ENCODE data around the gene COG5. TPM values are rescaled to one million over a fixed set of nuclear protein-coding genes. Genes with fewer than 3 reads are reported as not detected.

The COG5 gene
- 47.5 TPM for total RNA-seq (2013)
- polyA plus RNA-seq, result 10 to 100 TPM; 12.7 to 29.0 (median 28.1) TPM
- 19.7 and 29.6 TPM in 2 replicates for polyA minus RNA-seq
- total RNA-seq, result 13.8 to 83.3 (median 61.9) reads per million in 11 experiments

DNA sequence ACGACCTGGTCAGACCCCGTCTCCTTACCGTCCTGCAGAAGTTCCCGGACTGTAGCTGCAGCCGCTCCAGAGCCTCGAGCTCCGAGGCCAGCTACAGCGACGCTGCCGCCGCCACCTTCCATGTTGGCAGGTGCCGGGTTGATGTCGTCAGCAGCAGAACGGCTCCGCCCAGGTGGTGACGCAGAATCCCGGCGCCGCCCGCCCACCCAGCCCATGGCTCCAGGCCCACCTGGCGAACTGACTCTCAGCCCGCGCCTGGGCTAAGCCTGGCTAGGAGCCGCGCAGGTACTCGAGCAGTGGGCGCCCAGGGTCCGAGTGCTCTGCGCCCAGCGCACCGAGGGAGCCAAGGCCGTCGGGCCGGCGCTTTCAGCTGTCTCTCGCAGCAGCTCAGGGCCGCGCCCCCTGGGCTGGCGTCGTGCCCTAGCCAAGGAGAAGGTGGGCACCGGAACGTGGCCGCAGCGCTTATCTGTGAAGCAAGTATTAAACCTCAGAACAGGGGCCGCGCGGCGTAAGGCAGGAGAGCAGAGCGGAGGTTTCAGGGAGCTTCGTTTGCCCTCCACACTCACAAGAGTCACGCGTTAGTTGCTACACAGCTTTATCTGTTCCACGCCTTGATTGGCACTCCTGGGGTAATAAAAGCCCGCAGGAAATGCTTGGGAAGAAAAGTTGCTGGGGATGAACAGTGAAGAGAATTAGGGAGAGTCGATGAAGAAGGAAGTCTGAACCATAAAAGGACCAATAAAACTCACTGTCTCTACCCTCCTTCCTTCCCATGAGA, at the start of gene COG5, which contains the start of gene DUS4L:
COG5 (minus strand) TSS at position 146 of the 778 bp plus-strand sequence; CDS start at position 122, 24 bp downstream.
DUS4L (plus strand) TSS at position 197 of the 778 bp plus-strand sequence. CDS start 3,100 bp downstream, outside the sequence.
- Histone ChIP-seq H3K9ac (ENCODE audit: insufficient read depth, low read length, poor library complexity, severe bottlenecking) (peak within 1 kb of the TSS; percentile 90), H4K20me1 (ENCODE audit: insufficient read depth, low read length) (peaks cover 6% of the 10 kb centered on the region), H3K4me3 (replicated peaks in 1 of 3; ENCODE audit: low read depth in 2 of 3, low read length in 3 of 3) (peak within 1 kb of the TSS; percentile 88 to 99 (median 93)), H3K4me2 (replicated peaks; ENCODE audit: extremely low read depth, low read length, poor library complexity, severe bottlenecking) (peak within 1 kb of the TSS; percentile 84), H2AFZ (ENCODE audit: insufficient read depth, low read depth, low read length, poor library complexity, severe bottlenecking) (peak within 1 kb of the TSS; percentile 98), H3K27me3 (ENCODE audit: control insufficient read depth in 2 of 2, insufficient read depth in 2 of 2, low read length in 2 of 2) (no peaks in the 10 kb centered on the region), H3K36me3 (replicated peaks in 1 of 2; ENCODE audit: control insufficient read depth in 1 of 2, insufficient read depth in 2 of 2, low read length in 2 of 2) (no peaks in the 10 kb centered on the region), H3K79me2 (ENCODE audit: insufficient read depth, low read length) (peaks cover 55% of the 10 kb centered on the region), H3K4me1 (ENCODE audit: control insufficient read depth in 1 of 2, insufficient read depth in 2 of 2, low read length in 2 of 2) (peaks cover 25 to 38% of the 10 kb centered on the region in 2 donors), H3K27ac (ENCODE audit: low read depth in 1 of 2, low read length in 2 of 2) (peak within 1 kb of the TSS; percentile 84 to 98), H3K9me3 (replicated peaks in 1 of 2; ENCODE audit: control insufficient read depth in 1 of 2, insufficient read depth in 1 of 2, low read length in 2 of 2) (no peaks in the 10 kb centered on the region)
- under 1% methylated on average over 40 of the region's 55 CpGs for WGBS (ENCODE audit: insufficient coverage)
- H3K27me3 Mint-ChIP-seq (ENCODE audit: low read depth in 3 of 3), result no peaks in the 10 kb centered on the region
- intact Hi-C loops (cut with micrococcal nuclease), result loop anchor here (10.0 kb wide), 3 partner anchors 181 to 1689 kb away; partner anchors contain the start of genes ATXN7L1 (in 1 of the 2), CBLL1 (in 1 of the 2) and DLD (in 1 of the 2)
- H3K9me3 Mint-ChIP-seq, result no peaks in the 10 kb centered on the region
- TF ChIP-seq, protein P1, sequence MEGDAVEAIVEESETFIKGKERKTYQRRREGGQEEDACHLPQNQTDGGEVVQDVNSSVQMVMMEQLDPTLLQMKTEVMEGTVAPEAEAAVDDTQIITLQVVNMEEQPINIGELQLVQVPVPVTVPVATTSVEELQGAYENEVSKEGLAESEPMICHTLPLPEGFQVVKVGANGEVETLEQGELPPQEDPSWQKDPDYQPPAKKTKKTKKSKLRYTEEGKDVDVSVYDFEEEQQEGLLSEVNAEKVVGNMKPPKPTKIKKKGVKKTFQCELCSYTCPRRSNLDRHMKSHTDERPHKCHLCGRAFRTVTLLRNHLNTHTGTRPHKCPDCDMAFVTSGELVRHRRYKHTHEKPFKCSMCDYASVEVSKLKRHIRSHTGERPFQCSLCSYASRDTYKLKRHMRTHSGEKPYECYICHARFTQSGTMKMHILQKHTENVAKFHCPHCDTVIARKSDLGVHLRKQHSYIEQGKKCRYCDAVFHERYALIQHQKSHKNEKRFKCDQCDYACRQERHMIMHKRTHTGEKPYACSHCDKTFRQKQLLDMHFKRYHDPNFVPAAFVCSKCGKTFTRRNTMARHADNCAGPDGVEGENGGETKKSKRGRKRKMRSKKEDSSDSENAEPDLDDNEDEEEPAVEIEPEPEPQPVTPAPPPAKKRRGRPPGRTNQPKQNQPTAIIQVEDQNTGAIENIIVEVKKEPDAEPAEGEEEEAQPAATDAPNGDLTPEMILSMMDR (IDR thresholded peaks at IDR 0.05), result no peak
- H3K4me1 Mint-ChIP-seq, result peaks cover 41% of the 10 kb centered on the region
- peak; percentile 73 to 79 (median 78) for DNase-seq
- H3K36me3 Mint-ChIP-seq, result peaks cover 3 to 10% of the 10 kb centered on the region in 2 donors
- peak within 1 kb of the TSS; percentile 89 to 91 for H3K4me3 Mint-ChIP-seq
- H3K27ac Mint-ChIP-seq, result peak within 1 kb of the TSS; percentile 91 to 98 (median 95)

DNA sequence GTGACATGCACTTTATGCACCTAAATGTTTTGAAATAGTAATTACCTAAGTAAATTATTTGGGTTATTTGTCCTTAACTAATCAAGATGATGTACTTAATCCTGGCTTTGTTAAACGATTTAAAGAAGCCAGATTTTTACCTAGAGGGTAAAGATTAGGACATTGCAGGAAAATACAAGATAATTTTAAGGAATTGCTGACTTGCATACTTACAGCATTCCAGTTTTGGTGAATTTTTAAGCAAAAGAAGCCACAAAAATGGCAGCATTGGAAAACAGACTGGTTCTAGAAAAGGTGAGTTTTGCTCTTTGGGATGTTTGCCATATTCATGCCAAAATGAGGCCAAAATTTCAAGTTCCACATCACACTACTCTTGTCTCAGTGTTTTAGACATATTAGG, 49.7 kb upstream of the COG5 start:
- Mint-ChIP-seq H3K4me3 (no peak overlapping the region), H3K4me1 (no peaks in the 10 kb centered on the region), H3K9me3 (no peaks in the 10 kb centered on the region), H3K27me3 (ENCODE audit: low read depth in 3 of 3) (no peaks in the 10 kb centered on the region), H3K36me3 (peaks cover 48 to 57% of the 10 kb centered on the region in 2 donors), H3K27ac (no peak overlapping the region)
- H3K9ac ChIP-seq (ENCODE audit: insufficient read depth, low read length, poor library complexity, severe bottlenecking), result no peak overlapping the region
- TF ChIP-seq, protein P1 (IDR thresholded peaks at IDR 0.05), result no peak
- H3K4me2 ChIP-seq (replicated peaks; ENCODE audit: extremely low read depth, low read length, poor library complexity, severe bottlenecking), result no peak overlapping the region
- H3K4me3 ChIP-seq (replicated peaks in 1 of 3; ENCODE audit: low read depth in 2 of 3, low read length in 3 of 3), result no peak overlapping the region
- no peak for DNase-seq
- WGBS (ENCODE audit: insufficient coverage), result no CpG with 5 or more reads among the region's 1 CpG
- no peaks in the 10 kb centered on the region for H3K79me2 ChIP-seq (ENCODE audit: insufficient read depth, low read length)
- no peaks in the 10 kb centered on the region for H3K4me1 ChIP-seq (ENCODE audit: control insufficient read depth in 1 of 2, insufficient read depth in 2 of 2, low read length in 2 of 2)
- H2AFZ ChIP-seq (ENCODE audit: insufficient read depth, low read depth, low read length, poor library complexity, severe bottlenecking), result no peak overlapping the region
- no peaks in the 10 kb centered on the region for H4K20me1 ChIP-seq (ENCODE audit: insufficient read depth, low read length)
- no peaks in the 10 kb centered on the region for H3K9me3 ChIP-seq (replicated peaks in 1 of 2; ENCODE audit: control insufficient read depth in 1 of 2, insufficient read depth in 1 of 2, low read length in 2 of 2)
- H3K27me3 ChIP-seq (ENCODE audit: control insufficient read depth in 2 of 2, insufficient read depth in 2 of 2, low read length in 2 of 2), result no peaks in the 10 kb centered on the region
- no peak overlapping the region for H3K27ac ChIP-seq (ENCODE audit: low read depth in 1 of 2, low read length in 2 of 2)
- intact Hi-C loops (cut with micrococcal nuclease), result no loop called here
- H3K36me3 ChIP-seq (replicated peaks in 1 of 2; ENCODE audit: control insufficient read depth in 1 of 2, insufficient read depth in 2 of 2, low read length in 2 of 2), result peaks cover 27 to 69% of the 10 kb centered on the region in 2 donors
